GM23338 (cell line): ENCODE measurements around the gene HSF5.

ENCODE experiments used
- CREB1 ChIP-seq: fragments of 250-450 bp; sonication (Bioruptor Pico); IDR thresholded peaks from 2 replicates; pipeline ENCODE4 v1.5.0; 2020; ENCODE audit warnings: low read depth, mild to moderate bottlenecking, moderate library complexity
- CTCF ChIP-seq, 2 experiments: fragments of 200-600 bp in 1 of 2; sonication (generic) in 1 of 2; conservative IDR thresholded peaks; 2 replicates each; pipeline versions ENCODE4 v1.5.1 to v1.6.1; 2016 to 2017; ENCODE audit warnings: antibody characterized with exemption in 2 of 2, low read depth in 2 of 2, mild to moderate bottlenecking in 2 of 2, moderate library complexity in 1 of 2
- EZH2 ChIP-seq: fragments of 200-600 bp; sonication (generic); IDR thresholded peaks from one replicate; pipeline ENCODE4 v1.8.0; 2017; ENCODE audit warnings: antibody characterized with exemption, mild to moderate bottlenecking, low read depth; ENCODE audit not compliant: unreplicated experiment
- EZH2phosphoT487 ChIP-seq: fragments of 200-600 bp; sonication (generic); IDR thresholded peaks from one replicate; pipeline ENCODE4 v1.8.1; 2018; ENCODE audit warnings: antibody characterized with exemption; ENCODE audit not compliant: unreplicated experiment
- POLR2AphosphoS5 ChIP-seq: IDR thresholded peaks from 2 replicates; pipeline ENCODE4 v1.6.1; 2016; ENCODE audit warnings: antibody characterized with exemption, low read depth
- ZNF462 ChIP-seq: fragments of 250-450 bp; sonication (Bioruptor Pico); IDR thresholded peaks from 2 replicates; pipeline ENCODE4 v1.5.0; 2020; ENCODE audit warnings: mild to moderate bottlenecking, moderate library complexity

- TF ChIP-seq CTCF (conservative IDR thresholded peaks at IDR 0.05; ENCODE audit: low read depth in 2 of 2), result no peak
- no peak for TF ChIP-seq EZH2phosphoT487
- no peak for TF ChIP-seq POLR2AphosphoS5
- no peak for TF ChIP-seq EZH2
- no peak for TF ChIP-seq CREB1 (CRISPR knock-in tag)
- TF ChIP-seq ZNF462 (CRISPR knock-in tag), result no peak
Observed at GRCh38 chr17:58491510-58492045, 3.4 kb upstream of the HSF5 start.
